ENCODE data around the gene GSK3A. TPM values are rescaled to one million over a fixed set of nuclear protein-coding genes. Genes with fewer than 3 reads are reported as not detected.
A peak's percentile ranks its signal among the peaks of the same experiment; 100 is the strongest.

Gene GSK3A
- total RNA-seq, 1 donor from 2014 or later = 49.1 TPM

- DNase-seq (ENCODE audit: extremely low spot score, unreplicated experiment) = no peak
- TF ChIP-seq CTCF (conservative IDR thresholded peaks at IDR 0.05) = no peak
- H3K4me1 Mint-ChIP-seq (ENCODE audit: unreplicated experiment) = peaks cover 13% of the 10 kb centered on the region
- no peaks in the 10 kb centered on the region for H3K9me3 Mint-ChIP-seq
- peak overlapping the region; percentile 98 for H3K4me3 Mint-ChIP-seq
- peak overlapping the region; percentile 65 for H3K27ac Mint-ChIP-seq
- no peaks in the 10 kb centered on the region for H3K27me3 Mint-ChIP-seq
- H3K36me3 Mint-ChIP-seq = no peaks in the 10 kb centered on the region
These were observed 43.6 kb upstream of the GSK3A start for GRCh38 chr19:42285988-42286348.

GRCh38 chr19:42285541-42285941 is 43.1 kb upstream of the GSK3A start:
- Mint-ChIP-seq H3K9me3 (no peaks in the 10 kb centered on the region), H3K27ac (peak overlapping the region; percentile 65), H3K4me3 (peak overlapping the region; percentile 98), H3K36me3 (no peaks in the 10 kb centered on the region), H3K4me1 (ENCODE audit: unreplicated experiment) (peaks cover 13% of the 10 kb centered on the region), H3K27me3 (no peaks in the 10 kb centered on the region)
- no peak for TF ChIP-seq CTCF (conservative IDR thresholded peaks at IDR 0.05)
- no peak for DNase-seq (ENCODE audit: extremely low spot score, unreplicated experiment)

GRCh38 chr19:42284591-42285341 is 42.4 kb upstream of the GSK3A start:
- H3K36me3 Mint-ChIP-seq = no peaks in the 10 kb centered on the region
- peak overlapping the region; percentile 98 for H3K4me3 Mint-ChIP-seq
- H3K27me3 Mint-ChIP-seq = no peaks in the 10 kb centered on the region
- H3K4me1 Mint-ChIP-seq (ENCODE audit: unreplicated experiment) = peaks cover 13% of the 10 kb centered on the region
- DNase-seq (ENCODE audit: extremely low spot score, unreplicated experiment) = no peak
- no peak for TF ChIP-seq CTCF (conservative IDR thresholded peaks at IDR 0.05)
- no peaks in the 10 kb centered on the region for H3K9me3 Mint-ChIP-seq
- H3K27ac Mint-ChIP-seq = peak overlapping the region; percentile 97

GRCh38 chr19:42284066-42284501 is 41.7 kb upstream of the GSK3A start:
- H3K27me3 Mint-ChIP-seq = no peaks in the 10 kb centered on the region

GRCh38 chr19:42283188-42284065 is 41.0 kb upstream of the GSK3A start:
- Mint-ChIP-seq H3K4me3 (no peak overlapping the region), H3K36me3 (no peaks in the 10 kb centered on the region), H3K4me1 (ENCODE audit: unreplicated experiment) (peaks cover 27% of the 10 kb centered on the region), H3K27ac (no peak overlapping the region), H3K27me3 (no peaks in the 10 kb centered on the region), H3K9me3 (no peaks in the 10 kb centered on the region)
- DNase-seq (ENCODE audit: extremely low spot score, unreplicated experiment) = peak; percentile 97
- TF ChIP-seq CTCF (conservative IDR thresholded peaks at IDR 0.05) = no peak

More at GRCh38 chr19:42284066-42284501, 41.7 kb upstream of the GSK3A start:
- H3K4me3 Mint-ChIP-seq = no peak overlapping the region
- TF ChIP-seq CTCF (conservative IDR thresholded peaks at IDR 0.05) = no peak
- no peak for DNase-seq (ENCODE audit: extremely low spot score, unreplicated experiment)
- no peaks in the 10 kb centered on the region for H3K9me3 Mint-ChIP-seq
- H3K36me3 Mint-ChIP-seq = no peaks in the 10 kb centered on the region
- H3K4me1 Mint-ChIP-seq (ENCODE audit: unreplicated experiment) = peaks cover 20% of the 10 kb centered on the region
- H3K27ac Mint-ChIP-seq = no peak overlapping the region

Data from type B pancreatic cell (in vitro differentiated cells).